Measurements from ENCODE around the gene KIF26B. TPM values are rescaled to one million over a fixed set of nuclear protein-coding genes. Genes with fewer than 3 reads are reported as not detected.
"Not testable (repeated sequence)": the region's sequence is repeated elsewhere in the genome, so short reads cannot be mapped to it uniquely, and the experiment has no call there.

KIF26B gene
- total RNA-seq, 1 donor from 2014 or later, result 4.0 TPM

- no peak for DNase-seq
Observed at GRCh38 chr1:245356891-245357585, 202.3 kb downstream of the KIF26B start.

- not testable (repeated sequence) for DNase-seq
Observed at GRCh38 chr1:245359101-245359680, 204.4 kb downstream of the KIF26B start.

GRCh38 chr1:245361065-245361464 lies 206.3 kb downstream of the KIF26B start:
- DNase-seq, result peak; percentile 66

- DNase-seq, result no peak
Observed at GRCh38 chr1:245361951-245362350, 207.2 kb downstream of the KIF26B start.

GRCh38 chr1:245363461-245364200 lies 208.8 kb downstream of the KIF26B start:
- DNase-seq, result peak; percentile 91

- no peak for DNase-seq
Observed at GRCh38 chr1:245365095-245366020, 210.6 kb downstream of the KIF26B start.

- no peak for DNase-seq
Observed at GRCh38 chr1:245366886-245367285, 212.1 kb downstream of the KIF26B start.

GRCh38 chr1:245370175-245370825 lies 215.5 kb downstream of the KIF26B start:
- DNase-seq, result no peak

GRCh38 chr1:245370905-245371581 lies 216.3 kb downstream of the KIF26B start:
- peak; percentile 39 for DNase-seq

- no peak for DNase-seq
Observed at GRCh38 chr1:245373131-245373530, 218.3 kb downstream of the KIF26B start.

- DNase-seq, result no peak
Observed at GRCh38 chr1:245375789-245376460, 221.1 kb downstream of the KIF26B start.

- no peak for DNase-seq
Observed at GRCh38 chr1:245377854-245378253, 223.1 kb downstream of the KIF26B start.

GRCh38 chr1:245378311-245378722 lies 223.5 kb downstream of the KIF26B start:
- DNase-seq, result no peak

GRCh38 chr1:245378745-245379144 lies 224.0 kb downstream of the KIF26B start:
- DNase-seq, result no peak

GRCh38 chr1:245380790-245381535 lies 226.2 kb downstream of the KIF26B start:
- no peak for DNase-seq

GRCh38 chr1:245382981-245383380 lies 228.2 kb downstream of the KIF26B start:
- no peak for DNase-seq

GRCh38 chr1:245383396-245384330 lies 228.9 kb downstream of the KIF26B start:
- DNase-seq, result no peak

- DNase-seq, result no peak
Observed at GRCh38 chr1:245386297-245386971, 231.6 kb downstream of the KIF26B start.

All from tongue (tissue), 2 donors.